ENCODE measurements around the gene DCUN1D5. TPM values are rescaled to one million over a fixed set of nuclear protein-coding genes. Genes with fewer than 3 reads are reported as not detected.

Gene DCUN1D5
- total and polyA plus RNA-seq, 2 of the 8 experiments (the other 6 are each of a cell fraction or from before 2014, with no cell fraction given) = 76.1 to 95.4 TPM

GRCh38 chr11:103091064-103091800 lies 728 bp downstream of the DCUN1D5 start:
- no peak overlapping the region for H2BK15ac ChIP-seq (ENCODE audit: low read length)
- H3K4me1 ChIP-seq (replicated peaks in 1 of 4; ENCODE audit: control insufficient read depth in 3 of 4, insufficient read depth in 4 of 4, low read length in 3 of 4) = no peaks in the 10 kb centered on the region
- no peak overlapping the region for H3K23ac ChIP-seq (ENCODE audit: insufficient read length)
- H2BK12ac ChIP-seq (ENCODE audit: low read depth, low read length) = no peak overlapping the region
- no peak overlapping the region for H4K91ac ChIP-seq (replicated peaks; ENCODE audit: insufficient read length, low read length)
- H4K5ac ChIP-seq (ENCODE audit: insufficient read length, low read depth, low read length) = peak overlapping the region; percentile 60
- no peak overlapping the region for H2AFZ ChIP-seq (ENCODE audit: low read length)
- H2BK5ac ChIP-seq (ENCODE audit: low read depth, low read length) = peak overlapping the region; percentile 55
- H4K20me1 ChIP-seq (replicated peaks in 1 of 2; ENCODE audit: control insufficient read depth in 1 of 2, insufficient read depth in 2 of 2, low read length in 2 of 2) = peaks cover 2% of the 10 kb centered on the region in 2 experiments
- peak overlapping the region; percentile 17 for H3K4ac ChIP-seq (replicated peaks; ENCODE audit: insufficient read length, low read depth, low read length)
- peaks cover 3% of the 10 kb centered on the region for H3K23me2 ChIP-seq (ENCODE audit: low read depth, low read length)
- peaks cover 0 to 39% (median 9%) of the 10 kb centered on the region in 4 experiments; a peak in 7 of 8 replicates for H3K36me3 ChIP-seq (ENCODE audit: control insufficient read depth in 2 of 4, insufficient read depth in 4 of 4, low read length in 3 of 4)
- peak overlapping the region; percentile 93 for H3K27ac ChIP-seq (ENCODE audit: low read depth, low read length)
- H3K18ac ChIP-seq (ENCODE audit: extremely low read depth, low read length) = peak overlapping the region; percentile 80
- no peak overlapping the region for H2BK120ac ChIP-seq (replicated peaks; ENCODE audit: low read depth, low read length)
- H2AK5ac ChIP-seq (ENCODE audit: low read depth, low read length) = no peak overlapping the region
- POLR2A ChIA-PET (ENCODE audit: partially characterized antibody) = interaction anchor here (0.7 to 2.6 kb wide), 9 partner anchors 10 to 143 kb away, joined by 3 to 30 read pairs (median 7); partner anchors contain the start of gene DYNC2H1
- CTCF ChIA-PET (ENCODE audit: partially characterized antibody) = interaction anchor here (1.0 to 2.5 kb wide), 3 partner anchors 9 to 21 kb away, joined by 3 to 13 read pairs (median 3); partner anchors contain the start of gene DYNC2H1
- no peak overlapping the region for H3K14ac ChIP-seq (ENCODE audit: insufficient read length)
- peaks cover 9 to 56% of the 10 kb centered on the region in 2 experiments for H3K79me2 ChIP-seq (ENCODE audit: control insufficient read depth in 1 of 2, insufficient read depth in 2 of 2, low read length in 2 of 2)
- H4K8ac ChIP-seq (ENCODE audit: extremely low read depth, insufficient read depth, low read length) = peak overlapping the region; percentile 87; the same call in 1 of the 2 replicates
- H3K79me1 ChIP-seq (ENCODE audit: low read depth, low read length) = no peaks in the 10 kb centered on the region
- no peaks in the 10 kb centered on the region for H3K27me3 ChIP-seq (replicated peaks in 1 of 4; ENCODE audit: control insufficient read depth in 3 of 4, extremely low read depth in 1 of 4, insufficient read depth in 3 of 4, low read length in 3 of 4)
- peak overlapping the region; percentile 60 to 85 for H3K4me2 ChIP-seq (ENCODE audit: insufficient read depth in 1 of 2, low read depth in 2 of 2, low read length in 2 of 2)
- H3K56ac ChIP-seq (replicated peaks; ENCODE audit: insufficient read length, low read depth, low read length) = peak overlapping the region; percentile 34
- 1% methylated on average over 20 of the region's 26 CpGs; no CpG with 5 or more reads in 1 of the 2 experiments for WGBS, 2 experiments (ENCODE audit: extremely low coverage in 1 of 2, insufficient coverage in 1 of 2, insufficient read length in 1 of 2, insufficient replicate concordance in 2 of 2, low coverage in 1 of 2, low lambda C conversion rate in 2 of 2, missing lambda C conversion rate in 1 of 2)
- no peaks in the 10 kb centered on the region for H3K9me3 ChIP-seq (ENCODE audit: insufficient read depth in 2 of 2, low read depth in 1 of 2, low read length in 1 of 2)
- H3K9ac ChIP-seq (replicated peaks in 1 of 4; ENCODE audit: extremely low read depth in 1 of 4, low read depth in 3 of 4, low read length in 3 of 4) = peak overlapping the region; percentile 72 to 88 (median 82)
- DNase-seq (ENCODE audit: low read depth in 1 of 2, low spot score in 2 of 2) (peak in 1 of 2 experiments; percentile 63), FAIRE-seq (no peak)
- peak overlapping the region; percentile 73 to 100 (median 98) for H3K4me3 ChIP-seq (ENCODE audit: extremely low read depth in 1 of 4, insufficient read depth in 2 of 4, low read depth in 3 of 4, low read length in 4 of 4)
- H2BK20ac ChIP-seq (ENCODE audit: low read length) = no peak overlapping the region
- TF ChIP-seq EZH2 (IDR thresholded peaks at IDR 0.05; ENCODE audit: low read depth, low read length, severe bottlenecking) = no peak
- no peak for TF ChIP-seq PHF8 (conservative IDR thresholded peaks at IDR 0.05; ENCODE audit: low read depth, low read length)
- TF ChIP-seq GTF2F1 (IDR thresholded peaks at IDR 0.05; ENCODE audit: borderline replicate concordance, low read depth, low read length) = no peak
- no peak for TF ChIP-seq TBP (IDR thresholded peaks at IDR 0.05; ENCODE audit: low read depth, low read length)
- TF ChIP-seq RNF2 (IDR thresholded peaks at IDR 0.05; ENCODE audit: borderline replicate concordance, low read depth, low read length, missing control alignments, poor library complexity, severe bottlenecking) = no peak
- no peak for TF ChIP-seq TCF12 (IDR thresholded peaks at IDR 0.05; ENCODE audit: low read depth, low read length)
- TF ChIP-seq SIN3A (conservative IDR thresholded peaks at IDR 0.05 in 1 of 2, IDR thresholded peaks at IDR 0.05 in 1 of 2; ENCODE audit: low read depth in 1 of 2, low read length in 2 of 2) = 0 out of 4 replicates have a peak, but pooled peaks of 1 of the 2 experiments have one; percentile 14
- no peak for TF ChIP-seq CREB1 (IDR thresholded peaks at IDR 0.05)
- no peak for TF ChIP-seq TAF7 (optimal IDR thresholded peaks at IDR 0.05; ENCODE audit: borderline replicate concordance, low read depth, low read length)
- TF ChIP-seq ASH2L (IDR thresholded peaks at IDR 0.05; ENCODE audit: low read length) = no peak
- TF ChIP-seq CTBP2 (IDR thresholded peaks at IDR 0.05; ENCODE audit: borderline replicate concordance, insufficient read depth, insufficient read length, low read length) = no peak
